MM.1S (cell line): Measurements from ENCODE around the gene WBP1.

Experiments
- DNase-seq: peaks from one replicate; pipeline ENCODE4 v3.0.0-alpha.2; 2015
- H2AFZ ChIP-seq: fragments of 300-600 bp; sonication (generic); 2 replicates; pipeline ENCODE4 v1.6.0; 2016; ENCODE audit warnings: antibody characterized with exemption, low read length
- H3F3A ChIP-seq: fragments of 300-600 bp; sonication (generic); 2 replicates; pipeline ENCODE4 v1.6.1; 2016; ENCODE audit warnings: mild to moderate bottlenecking, antibody characterized with exemption, low read length, moderate library complexity, mixed read lengths; ENCODE audit not compliant: insufficient read depth
- H3K27ac ChIP-seq: fragments of 300-600 bp; sonication (generic); 2 replicates; pipeline ENCODE4 v1.5.1; 2016; ENCODE audit warnings: mild to moderate bottlenecking, low read length
- H3K27me3 ChIP-seq: fragments of 300-600 bp; sonication (generic); replicated peaks from 2 replicates; pipeline ENCODE4 v1.6.0; 2016; ENCODE audit warnings: low read length; ENCODE audit not compliant: insufficient read depth
- H3K36me3 ChIP-seq: fragments of 300-600 bp; sonication (generic); replicated peaks from 2 replicates; pipeline ENCODE4 v1.6.1; 2016; ENCODE audit warnings: mild to moderate bottlenecking, low read length, mixed read lengths; ENCODE audit not compliant: insufficient read depth
- H3K4me1 ChIP-seq: fragments of 300-600 bp; sonication (generic); 2 replicates; pipeline ENCODE4 v1.6.1; 2016; ENCODE audit warnings: low read length, mixed read lengths
- H3K4me2 ChIP-seq: fragments of 300-600 bp; sonication (generic); 2 replicates; pipeline ENCODE4 v1.6.0; 2016; ENCODE audit warnings: low read depth, low read length
- H3K4me3 ChIP-seq: fragments of 300-600 bp; sonication (generic); 2 replicates; pipeline ENCODE4 v1.5.1; 2016; ENCODE audit warnings: low read length, mixed read lengths
- H3K79me2 ChIP-seq: fragments of 300-600 bp; sonication (generic); 2 replicates; pipeline ENCODE4 v1.6.1; 2016; ENCODE audit warnings: mixed run types, low read length, mixed read lengths
- H3K9ac ChIP-seq: fragments of 300-600 bp; sonication (generic); 2 replicates; pipeline ENCODE4 v1.6.1; 2016; ENCODE audit warnings: low read length, mixed read lengths
- H3K9me2 ChIP-seq: fragments of 300-600 bp; sonication (generic); replicated peaks from 2 replicates; pipeline ENCODE4 v1.6.1; 2016; ENCODE audit warnings: mild to moderate bottlenecking, low read length, mixed read lengths; ENCODE audit not compliant: insufficient read depth
- H3K9me3 ChIP-seq: fragments of 300-600 bp; sonication (generic); replicated peaks from 2 replicates; pipeline ENCODE4 v1.6.1; 2016; ENCODE audit warnings: mild to moderate bottlenecking, low read length, mixed read lengths; ENCODE audit not compliant: insufficient read depth
- H4K20me1 ChIP-seq: fragments of 300-600 bp; sonication (generic); 2 replicates; pipeline ENCODE4 v1.6.1; 2016; ENCODE audit warnings: mild to moderate bottlenecking, low read length, moderate library complexity, mixed read lengths; ENCODE audit not compliant: insufficient read depth
- CTCF ChIP-seq: fragments of 300-600 bp; sonication (generic); IDR thresholded peaks from 2 replicates; pipeline ENCODE4 v1.5.1; 2016; ENCODE audit warnings: antibody characterized with exemption, low read length, mixed read lengths
- EZH2 ChIP-seq: fragments of 300-600 bp; sonication (generic); optimal IDR thresholded peaks from 2 replicates; pipeline ENCODE3; 2017; ENCODE audit warnings: low read depth, mild to moderate bottlenecking, antibody characterized with exemption, low read length, mixed read lengths
- EZH2phosphoT487 ChIP-seq: fragments of 300-600 bp; sonication (generic); IDR thresholded peaks from 2 replicates; pipeline ENCODE4 v1.6.1; 2018; ENCODE audit warnings: antibody characterized with exemption, low read length

WBP1 gene

GRCh38 chr2:74444498-74445318 lies 13.5 kb upstream of the WBP1 start:
- H4K20me1 ChIP-seq = no peaks in the 10 kb centered on the region
- no peak overlapping the region for H2AFZ ChIP-seq
- H3F3A ChIP-seq = no peaks in the 10 kb centered on the region
- H3K27me3 ChIP-seq = peaks cover 31% of the 10 kb centered on the region
- no peaks in the 10 kb centered on the region for H3K36me3 ChIP-seq
- H3K9me2 ChIP-seq = no peaks in the 10 kb centered on the region
- no peaks in the 10 kb centered on the region for H3K79me2 ChIP-seq
- no peak overlapping the region for H3K9ac ChIP-seq
- TF ChIP-seq EZH2phosphoT487 = no peak
- no peak for TF ChIP-seq EZH2
- TF ChIP-seq CTCF = no peak
- no peak overlapping the region for H3K27ac ChIP-seq
- peaks cover 5% of the 10 kb centered on the region for H3K4me1 ChIP-seq
- H3K4me3 ChIP-seq = no peak overlapping the region
- no peaks in the 10 kb centered on the region for H3K9me3 ChIP-seq
- no peak for DNase-seq
- no peak overlapping the region for H3K4me2 ChIP-seq

GRCh38 chr2:74447230-74447999 lies 10.8 kb upstream of the WBP1 start:
- Histone ChIP-seq H3K9me2 (no peaks in the 10 kb centered on the region), H3K27ac (no peak overlapping the region), H3K4me2 (no peak overlapping the region), H3K36me3 (no peaks in the 10 kb centered on the region), H3K9ac (no peak overlapping the region), H3K9me3 (no peaks in the 10 kb centered on the region), H3F3A (no peaks in the 10 kb centered on the region), H3K27me3 (peaks cover 14% of the 10 kb centered on the region), H3K4me3 (no peak overlapping the region), H3K79me2 (no peaks in the 10 kb centered on the region), H2AFZ (no peak overlapping the region), H3K4me1 (0 out of 2 replicates have a peak, but pooled peaks cover under 1% of the 10 kb centered on the region), H4K20me1 (no peaks in the 10 kb centered on the region)
- TF ChIP-seq CTCF = no peak
- no peak for TF ChIP-seq EZH2phosphoT487
- no peak for TF ChIP-seq EZH2
- DNase-seq = no peak

- Histone ChIP-seq H3K9me2 (no peaks in the 10 kb centered on the region), H4K20me1 (no peaks in the 10 kb centered on the region), H3K9ac (no peak overlapping the region), H3K36me3 (no peaks in the 10 kb centered on the region), H3K9me3 (no peaks in the 10 kb centered on the region), H2AFZ (no peak overlapping the region), H3K27ac (no peak overlapping the region), H3K79me2 (no peaks in the 10 kb centered on the region), H3K4me1 (peaks cover 6% of the 10 kb centered on the region; the same call in 1 of the 2 replicates), H3K4me3 (no peak overlapping the region), H3F3A (no peaks in the 10 kb centered on the region), H3K4me2 (no peak overlapping the region), H3K27me3 (peaks cover 13% of the 10 kb centered on the region)
- TF ChIP-seq CTCF (no peak), EZH2 (no peak), EZH2phosphoT487 (no peak)
- no peak for DNase-seq
Observed at GRCh38 chr2:74448771-74449170, 9.5 kb upstream of the WBP1 start.
